ENCODE data around the gene MEIS1.

The MEIS1 gene

GRCh38 chr2:66442516-66443185 lies 7.7 kb downstream of the MEIS1 start:
- intact Hi-C loops (cut with DNase I) = loop anchor here (5.0 kb wide), 1 partner anchor 55 kb away; no protein-coding TSS in a partner anchor
- DNase-seq = no peak

GRCh38 chr2:66443186-66443978 lies 8.5 kb downstream of the MEIS1 start:
- DNase-seq = peak in 1 of 10 donors; percentile 65
- intact Hi-C loops (cut with DNase I) = loop anchor here (5.0 kb wide), 1 partner anchor 54 kb away; no protein-coding TSS in a partner anchor

GRCh38 chr2:66443979-66444861 lies 9.3 kb downstream of the MEIS1 start:
- peak in 1 of 10 donors; percentile 83 for DNase-seq
- intact Hi-C loops (cut with DNase I) = loop anchor here (5.0 kb wide), 1 partner anchor 53 kb away; no protein-coding TSS in a partner anchor

GRCh38 chr2:66445076-66445924 lies 10.4 kb downstream of the MEIS1 start:
- peak in 2 of 10 donors; percentile 64 to 87 for DNase-seq
- intact Hi-C loops (cut with DNase I) = no loop called here

GRCh38 chr2:66445925-66446871 lies 11.3 kb downstream of the MEIS1 start:
- intact Hi-C loops (cut with DNase I) = no loop called here
- peak in 3 of 10 donors; percentile 70 to 88 (median 80) for DNase-seq

GRCh38 chr2:66446941-66447340 lies 12.0 kb downstream of the MEIS1 start:
- intact Hi-C loops (cut with DNase I) = no loop called here
- DNase-seq = no peak

GRCh38 chr2:66447677-66448076 lies 12.8 kb downstream of the MEIS1 start:
- intact Hi-C loops (cut with DNase I) = no loop called here
- DNase-seq = no peak

GRCh38 chr2:66448136-66448991 lies 13.4 kb downstream of the MEIS1 start:
- intact Hi-C loops (cut with DNase I) = no loop called here
- DNase-seq = no peak

GRCh38 chr2:66452214-66452613 lies 17.3 kb downstream of the MEIS1 start:
- intact Hi-C loops (cut with DNase I) = no loop called here
- no peak for DNase-seq

- no peak for DNase-seq
- intact Hi-C loops (cut with DNase I) = no loop called here
Measured at GRCh38 chr2:66452917-66453316, 18.0 kb downstream of the MEIS1 start.

GRCh38 chr2:66455490-66455889 lies 20.6 kb downstream of the MEIS1 start:
- intact Hi-C loops (cut with DNase I) = no loop called here
- no peak for DNase-seq

GRCh38 chr2:66456183-66457041 lies 21.5 kb downstream of the MEIS1 start:
- intact Hi-C loops (cut with DNase I) = no loop called here
- no peak for DNase-seq

GRCh38 chr2:66457545-66457944 lies 22.6 kb downstream of the MEIS1 start:
- DNase-seq = no peak
- intact Hi-C loops (cut with DNase I) = no loop called here

GRCh38 chr2:66460031-66460430 lies 25.1 kb downstream of the MEIS1 start:
- DNase-seq = no peak
- intact Hi-C loops (cut with DNase I) = no loop called here

- intact Hi-C loops (cut with DNase I) = no loop called here
- no peak for DNase-seq
Measured at GRCh38 chr2:66461001-66461663, 26.2 kb downstream of the MEIS1 start.

Measured in posterior cingulate gyrus (tissue), 11 donors.